SHP77 treated with DMSO at 0.1 percent for 48 hours (cell line): ENCODE data around the gene DTNB.
"Not testable (repeated sequence)": the region's sequence is repeated elsewhere in the genome, so short reads cannot be mapped to it uniquely, and the experiment has no call there.

Experiments used
- DNase-seq: peaks from one replicate; lab custom pipeline; 2025; lab: John Stamatoyannopoulos, UW

DTNB gene

GRCh38 chr2:25632396-25632795, 41.0 kb downstream of the DTNB start:
- no peak for DNase-seq

- no peak for DNase-seq
Observed at GRCh38 chr2:25624635-25625034, 48.7 kb downstream of the DTNB start.

GRCh38 chr2:25623361-25623760, 50.0 kb downstream of the DTNB start:
- no peak for DNase-seq

- no peak for DNase-seq
Observed at GRCh38 chr2:25620711-25621110, 52.7 kb downstream of the DTNB start.

- DNase-seq, result no peak
Observed at GRCh38 chr2:25620077-25620476, 53.3 kb downstream of the DTNB start.

- DNase-seq, result no peak
Observed at GRCh38 chr2:25619185-25619584, 54.2 kb downstream of the DTNB start.

GRCh38 chr2:25618676-25619075, 54.7 kb downstream of the DTNB start:
- peak; percentile 92 for DNase-seq

- no peak for DNase-seq
Observed at GRCh38 chr2:25617948-25618646, 55.3 kb downstream of the DTNB start.

- DNase-seq, result no peak
Observed at GRCh38 chr2:25615920-25616319, 57.5 kb downstream of the DTNB start.

GRCh38 chr2:25615386-25615785, 58.0 kb downstream of the DTNB start:
- DNase-seq, result no peak

- DNase-seq, result no peak
Observed at GRCh38 chr2:25614711-25615110, 58.7 kb downstream of the DTNB start.

- no peak for DNase-seq
Observed at GRCh38 chr2:25608718-25609117, 64.7 kb downstream of the DTNB start.

- DNase-seq, result no peak
Observed at GRCh38 chr2:25606892-25607291, 66.5 kb downstream of the DTNB start.

- no peak for DNase-seq
Observed at GRCh38 chr2:25602333-25602723, 71.0 kb downstream of the DTNB start.

GRCh38 chr2:25601711-25602332, 71.6 kb downstream of the DTNB start:
- DNase-seq, result not testable (repeated sequence)

GRCh38 chr2:25598911-25599310, 74.5 kb downstream of the DTNB start:
- DNase-seq, result no peak

- DNase-seq, result no peak
Observed at GRCh38 chr2:25598332-25598731, 75.0 kb downstream of the DTNB start.

- DNase-seq, result no peak
Observed at GRCh38 chr2:25597881-25598280, 75.5 kb downstream of the DTNB start.

- no peak for DNase-seq
Observed at GRCh38 chr2:25596516-25597244, 76.7 kb downstream of the DTNB start.

- DNase-seq, result no peak
Observed at GRCh38 chr2:25595393-25595792, 78.0 kb downstream of the DTNB start.

GRCh38 chr2:25594991-25595390, 78.4 kb downstream of the DTNB start:
- DNase-seq, result no peak

- DNase-seq, result no peak
Observed at GRCh38 chr2:25592766-25593292, 80.5 kb downstream of the DTNB start.

GRCh38 chr2:25590921-25591505, 82.4 kb downstream of the DTNB start:
- no peak for DNase-seq
